Kidney epithelial cell (primary cell): ENCODE results near the gene TMIGD1. TPM values are rescaled to one million over a fixed set of nuclear protein-coding genes. Genes with fewer than 3 reads are reported as not detected.

ENCODE experiments used
- DNase-seq: peaks from one replicate; pipeline ENCODE4 v3.0.0-alpha.2; 2010; ENCODE audit warnings: low read depth
- H3K27me3 ChIP-seq: 2 replicates; pipeline ENCODE4 v1.6.0; 2011; ENCODE audit warnings: low read length; ENCODE audit not compliant: control insufficient read depth, insufficient read depth
- H3K36me3 ChIP-seq: 2 replicates; pipeline ENCODE4 v1.5.1; 2011; ENCODE audit warnings: low read length; ENCODE audit not compliant: control insufficient read depth, insufficient read depth
- H3K4me3 ChIP-seq: 2 replicates; pipeline ENCODE4 v1.5.1; 2011; ENCODE audit warnings: low read depth, mild to moderate bottlenecking, control low read depth, low read length
- CTCF ChIP-seq: IDR thresholded peaks from 2 replicates; pipeline ENCODE4 v1.5.1; 2011; ENCODE audit warnings: mild to moderate bottlenecking, moderate library complexity, low read length, control low read depth, inconsistent platforms; ENCODE audit not compliant: insufficient read depth, poor library complexity, severe bottlenecking
- total RNA-seq: library from RNA; depleted of rRNA; stranded (reverse); fragments of >200 nt; gene quantifications from 2 replicates; pipeline ENCODE4 v1.2.3, GENCODE V29; 2015

Gene TMIGD1
- total RNA-seq, 1 donor from 2014 or later = not detected

- DNase-seq = no peak
- H3K36me3 ChIP-seq = no peaks in the 10 kb centered on the region
These were observed 21.6 kb downstream of the TMIGD1 start for GRCh38 chr17:30312226-30312625.

GRCh38 chr17:30310562-30310961 lies 23.3 kb downstream of the TMIGD1 start:
- no peaks in the 10 kb centered on the region for H3K27me3 ChIP-seq
- no peak overlapping the region for H3K4me3 ChIP-seq
- no peak for DNase-seq
- no peaks in the 10 kb centered on the region for H3K36me3 ChIP-seq
- no peak for TF ChIP-seq CTCF

More at GRCh38 chr17:30312226-30312625, 21.6 kb downstream of the TMIGD1 start:
- Histone ChIP-seq H3K27me3 (no peaks in the 10 kb centered on the region), H3K4me3 (no peak overlapping the region)
- no peak for TF ChIP-seq CTCF

GRCh38 chr17:30309591-30309990 lies 24.3 kb downstream of the TMIGD1 start:
- Histone ChIP-seq H3K36me3 (no peaks in the 10 kb centered on the region), H3K4me3 (no peak overlapping the region), H3K27me3 (no peaks in the 10 kb centered on the region)
- no peak for TF ChIP-seq CTCF
- no peak for DNase-seq

GRCh38 chr17:30308406-30308805 lies 25.5 kb downstream of the TMIGD1 start:
- no peaks in the 10 kb centered on the region for H3K27me3 ChIP-seq
- no peak overlapping the region for H3K4me3 ChIP-seq
- no peak for DNase-seq
- no peaks in the 10 kb centered on the region for H3K36me3 ChIP-seq
- no peak for TF ChIP-seq CTCF

GRCh38 chr17:30304778-30305177 lies 29.1 kb downstream of the TMIGD1 start:
- Histone ChIP-seq H3K36me3 (no peaks in the 10 kb centered on the region), H3K4me3 (no peak overlapping the region), H3K27me3 (no peaks in the 10 kb centered on the region)
- TF ChIP-seq CTCF = no peak
- no peak for DNase-seq

- H3K36me3 ChIP-seq = no peaks in the 10 kb centered on the region
- no peaks in the 10 kb centered on the region for H3K27me3 ChIP-seq
- H3K4me3 ChIP-seq = no peak overlapping the region
- no peak for TF ChIP-seq CTCF
- no peak for DNase-seq
These were observed 31.6 kb downstream of the TMIGD1 start for GRCh38 chr17:30302241-30302640.
